ENCODE data around the gene PPP2R3A. TPM values are rescaled to one million over a fixed set of nuclear protein-coding genes. Genes with fewer than 3 reads are reported as not detected.
"Not testable (repeated sequence)": the region's sequence is repeated elsewhere in the genome, so short reads cannot be mapped to it uniquely, and the experiment has no call there.

PPP2R3A gene
- polyA plus RNA-seq, 4 donors = 1.0 to 8.6 (median 3.4) TPM

GRCh38 chr3:135924506-135924905, 41.0 kb upstream of the PPP2R3A start:
- no peak overlapping the region for H3K27ac ChIP-seq (ENCODE audit: low read depth in 1 of 3, low read length in 2 of 3)
- FAIRE-seq = no peak
- WGBS, 3 donors = 83 to 93% (median 90%) methylated on average over 1 of the region's 1 CpG

GRCh38 chr3:135926664-135927063, 38.9 kb upstream of the PPP2R3A start:
- WGBS, 3 donors = 86 to 92% (median 91%) methylated on average over 3 of the region's 3 CpGs
- Histone ChIP-seq H3K9me3 (ENCODE audit: control insufficient read depth in 2 of 2, insufficient read depth in 1 of 2, low read depth in 1 of 2, low read length in 1 of 2) (no peaks in the 10 kb centered on the region), H3K27me3 (ENCODE audit: control insufficient read depth in 3 of 3, insufficient read depth in 3 of 3, low read length in 3 of 3) (no peaks in the 10 kb centered on the region), H3K27ac (ENCODE audit: low read depth in 1 of 3, low read length in 2 of 3) (no peak overlapping the region), H3K4me1 (ENCODE audit: control insufficient read depth in 3 of 3, insufficient read depth in 2 of 3, low read depth in 1 of 3, low read length in 2 of 3) (no peaks in the 10 kb centered on the region), H3K4me3 (ENCODE audit: low read depth in 1 of 3, low read length in 3 of 3) (no peak overlapping the region), H3K36me3 (ENCODE audit: control insufficient read depth in 3 of 3, insufficient read depth in 2 of 3, low read depth in 1 of 3, low read length in 3 of 3) (no peaks in the 10 kb centered on the region)
- DNase-seq (no peak), FAIRE-seq (no peak)

More at GRCh38 chr3:135924506-135924905, 41.0 kb upstream of the PPP2R3A start:
- no peak for DNase-seq
- Histone ChIP-seq H3K4me3 (ENCODE audit: low read depth in 1 of 3, low read length in 3 of 3) (no peak overlapping the region), H3K36me3 (ENCODE audit: control insufficient read depth in 3 of 3, insufficient read depth in 2 of 3, low read depth in 1 of 3, low read length in 3 of 3) (no peaks in the 10 kb centered on the region), H3K9me3 (ENCODE audit: control insufficient read depth in 2 of 2, insufficient read depth in 1 of 2, low read depth in 1 of 2, low read length in 1 of 2) (no peaks in the 10 kb centered on the region), H3K27me3 (ENCODE audit: control insufficient read depth in 3 of 3, insufficient read depth in 3 of 3, low read length in 3 of 3) (no peaks in the 10 kb centered on the region), H3K4me1 (ENCODE audit: control insufficient read depth in 3 of 3, insufficient read depth in 2 of 3, low read depth in 1 of 3, low read length in 2 of 3) (no peaks in the 10 kb centered on the region)

- Histone ChIP-seq H3K27me3 (ENCODE audit: control insufficient read depth in 3 of 3, insufficient read depth in 3 of 3, low read length in 3 of 3) (no peaks in the 10 kb centered on the region), H3K36me3 (ENCODE audit: control insufficient read depth in 3 of 3, insufficient read depth in 2 of 3, low read depth in 1 of 3, low read length in 3 of 3) (no peaks in the 10 kb centered on the region), H3K27ac (ENCODE audit: low read depth in 1 of 3, low read length in 2 of 3) (no peak overlapping the region), H3K4me1 (ENCODE audit: control insufficient read depth in 3 of 3, insufficient read depth in 2 of 3, low read depth in 1 of 3, low read length in 2 of 3) (no peaks in the 10 kb centered on the region), H3K9me3 (ENCODE audit: control insufficient read depth in 2 of 2, insufficient read depth in 1 of 2, low read depth in 1 of 2, low read length in 1 of 2) (no peaks in the 10 kb centered on the region), H3K4me3 (ENCODE audit: low read depth in 1 of 3, low read length in 3 of 3) (no peak overlapping the region)
- FAIRE-seq (no peak), DNase-seq (no peak)
- 67 to 73% (median 71%) methylated on average over 1 of the region's 1 CpG for WGBS, 3 donors
Measured at GRCh38 chr3:135927155-135927554, 38.4 kb upstream of the PPP2R3A start.

- Histone ChIP-seq H3K9me3 (ENCODE audit: control insufficient read depth in 2 of 2, insufficient read depth in 1 of 2, low read depth in 1 of 2, low read length in 1 of 2) (no peaks in the 10 kb centered on the region), H3K36me3 (ENCODE audit: control insufficient read depth in 3 of 3, insufficient read depth in 2 of 3, low read depth in 1 of 3, low read length in 3 of 3) (no peaks in the 10 kb centered on the region), H3K4me1 (ENCODE audit: control insufficient read depth in 3 of 3, insufficient read depth in 2 of 3, low read depth in 1 of 3, low read length in 2 of 3) (no peaks in the 10 kb centered on the region), H3K27ac (ENCODE audit: low read depth in 1 of 3, low read length in 2 of 3) (no peak overlapping the region), H3K4me3 (ENCODE audit: low read depth in 1 of 3, low read length in 3 of 3) (no peak overlapping the region), H3K27me3 (ENCODE audit: control insufficient read depth in 3 of 3, insufficient read depth in 3 of 3, low read length in 3 of 3) (no peaks in the 10 kb centered on the region)
- WGBS, 3 donors = 58 to 93% (median 73%) methylated on average over 1 of the region's 1 CpG
- FAIRE-seq (no peak), DNase-seq (peak in 1 of 2 donors; percentile 12)
Measured at GRCh38 chr3:135929670-135930069, 35.9 kb upstream of the PPP2R3A start.

GRCh38 chr3:135930255-135930654, 35.3 kb upstream of the PPP2R3A start:
- 61 to 86% (median 78%) methylated on average over 1 of the region's 1 CpG for WGBS, 3 donors
- Histone ChIP-seq H3K36me3 (ENCODE audit: control insufficient read depth in 3 of 3, insufficient read depth in 2 of 3, low read depth in 1 of 3, low read length in 3 of 3) (no peaks in the 10 kb centered on the region), H3K27ac (ENCODE audit: low read depth in 1 of 3, low read length in 2 of 3) (no peak overlapping the region), H3K4me3 (ENCODE audit: low read depth in 1 of 3, low read length in 3 of 3) (no peak overlapping the region), H3K4me1 (ENCODE audit: control insufficient read depth in 3 of 3, insufficient read depth in 2 of 3, low read depth in 1 of 3, low read length in 2 of 3) (no peaks in the 10 kb centered on the region), H3K27me3 (ENCODE audit: control insufficient read depth in 3 of 3, insufficient read depth in 3 of 3, low read length in 3 of 3) (no peaks in the 10 kb centered on the region), H3K9me3 (ENCODE audit: control insufficient read depth in 2 of 2, insufficient read depth in 1 of 2, low read depth in 1 of 2, low read length in 1 of 2) (no peaks in the 10 kb centered on the region)
- no peak for FAIRE-seq
- DNase-seq = no peak

- not testable (repeated sequence) for DNase-seq; H3K36me3 ChIP-seq (ENCODE audit: control insufficient read depth in 3 of 3, insufficient read depth in 2 of 3, low read depth in 1 of 3, low read length in 3 of 3); H3K27ac ChIP-seq (ENCODE audit: low read depth in 1 of 3, low read length in 2 of 3); H3K27me3 ChIP-seq (ENCODE audit: control insufficient read depth in 3 of 3, insufficient read depth in 3 of 3, low read length in 3 of 3); H3K9me3 ChIP-seq (ENCODE audit: control insufficient read depth in 2 of 2, insufficient read depth in 1 of 2, low read depth in 1 of 2, low read length in 1 of 2); H3K4me3 ChIP-seq (ENCODE audit: low read depth in 1 of 3, low read length in 3 of 3); FAIRE-seq; H3K4me1 ChIP-seq (ENCODE audit: control insufficient read depth in 3 of 3, insufficient read depth in 2 of 3, low read depth in 1 of 3, low read length in 2 of 3)
- whole genome bisulfite sequencing, 3 donors = 77 to 89% (median 80%) methylated on average over 4 to 5 of the region's 5 CpGs
Measured at GRCh38 chr3:135935171-135935570, 30.4 kb upstream of the PPP2R3A start.

GRCh38 chr3:135937766-135938165, 27.8 kb upstream of the PPP2R3A start:
- not testable (repeated sequence) for FAIRE-seq
- WGBS, 3 donors = 85 to 99% (median 86%) methylated on average over 1 of the region's 1 CpG

GRCh38 chr3:135944831-135945230, 20.7 kb upstream of the PPP2R3A start:
- Histone ChIP-seq H3K36me3 (ENCODE audit: control insufficient read depth in 3 of 3, insufficient read depth in 2 of 3, low read depth in 1 of 3, low read length in 3 of 3) (no peaks in the 10 kb centered on the region), H3K4me1 (ENCODE audit: control insufficient read depth in 3 of 3, insufficient read depth in 2 of 3, low read depth in 1 of 3, low read length in 2 of 3) (no peaks in the 10 kb centered on the region), H3K4me3 (ENCODE audit: low read depth in 1 of 3, low read length in 3 of 3) (no peak overlapping the region), H3K27me3 (ENCODE audit: control insufficient read depth in 3 of 3, insufficient read depth in 3 of 3, low read length in 3 of 3) (peaks cover 0 to 4% (median 0%) of the 10 kb centered on the region in 3 donors), H3K27ac (ENCODE audit: low read depth in 1 of 3, low read length in 2 of 3) (no peak overlapping the region), H3K9me3 (ENCODE audit: control insufficient read depth in 2 of 2, insufficient read depth in 1 of 2, low read depth in 1 of 2, low read length in 1 of 2) (peaks cover 0 to 6% of the 10 kb centered on the region in 2 donors)
- DNase-seq (no peak), FAIRE-seq (no peak)
- 89 to 95% (median 91%) methylated on average over 2 of the region's 2 CpGs for WGBS, 3 donors

More at GRCh38 chr3:135937766-135938165, 27.8 kb upstream of the PPP2R3A start:
- not testable (repeated sequence) for H3K36me3 ChIP-seq (ENCODE audit: control insufficient read depth in 3 of 3, insufficient read depth in 2 of 3, low read depth in 1 of 3, low read length in 3 of 3); DNase-seq; H3K4me3 ChIP-seq (ENCODE audit: low read depth in 1 of 3, low read length in 3 of 3); H3K9me3 ChIP-seq (ENCODE audit: control insufficient read depth in 2 of 2, insufficient read depth in 1 of 2, low read depth in 1 of 2, low read length in 1 of 2); H3K27ac ChIP-seq (ENCODE audit: low read depth in 1 of 3, low read length in 2 of 3); H3K4me1 ChIP-seq (ENCODE audit: control insufficient read depth in 3 of 3, insufficient read depth in 2 of 3, low read depth in 1 of 3, low read length in 2 of 3); H3K27me3 ChIP-seq (ENCODE audit: control insufficient read depth in 3 of 3, insufficient read depth in 3 of 3, low read length in 3 of 3)

- 71 to 86% (median 80%) methylated on average over 2 of the region's 2 CpGs for WGBS, 3 donors
- H3K4me1 ChIP-seq (ENCODE audit: control insufficient read depth in 3 of 3, insufficient read depth in 2 of 3, low read depth in 1 of 3, low read length in 2 of 3) = no peaks in the 10 kb centered on the region
- no peak overlapping the region for H3K4me3 ChIP-seq (ENCODE audit: low read depth in 1 of 3, low read length in 3 of 3)
- no peaks in the 10 kb centered on the region for H3K36me3 ChIP-seq (ENCODE audit: control insufficient read depth in 3 of 3, insufficient read depth in 2 of 3, low read depth in 1 of 3, low read length in 3 of 3)
- no peaks in the 10 kb centered on the region for H3K27me3 ChIP-seq (ENCODE audit: control insufficient read depth in 3 of 3, insufficient read depth in 3 of 3, low read length in 3 of 3)
- DNase-seq (no peak), FAIRE-seq (no peak)
- no peak overlapping the region for H3K27ac ChIP-seq (ENCODE audit: low read depth in 1 of 3, low read length in 2 of 3)
- H3K9me3 ChIP-seq (ENCODE audit: control insufficient read depth in 2 of 2, insufficient read depth in 1 of 2, low read depth in 1 of 2, low read length in 1 of 2) = no peaks in the 10 kb centered on the region
Measured at GRCh38 chr3:135950941-135951340, 14.6 kb upstream of the PPP2R3A start.

Measured in small intestine (tissue), 7 donors.